Measurements from ENCODE around the gene TULP1. TPM values are rescaled to one million over a fixed set of nuclear protein-coding genes. Genes with fewer than 3 reads are reported as not detected.
A peak's percentile ranks its signal among the peaks of the same experiment; 100 is the strongest.

TULP1 gene
- total RNA-seq, 1 experiment from 2014 or later: not detected

DNA sequence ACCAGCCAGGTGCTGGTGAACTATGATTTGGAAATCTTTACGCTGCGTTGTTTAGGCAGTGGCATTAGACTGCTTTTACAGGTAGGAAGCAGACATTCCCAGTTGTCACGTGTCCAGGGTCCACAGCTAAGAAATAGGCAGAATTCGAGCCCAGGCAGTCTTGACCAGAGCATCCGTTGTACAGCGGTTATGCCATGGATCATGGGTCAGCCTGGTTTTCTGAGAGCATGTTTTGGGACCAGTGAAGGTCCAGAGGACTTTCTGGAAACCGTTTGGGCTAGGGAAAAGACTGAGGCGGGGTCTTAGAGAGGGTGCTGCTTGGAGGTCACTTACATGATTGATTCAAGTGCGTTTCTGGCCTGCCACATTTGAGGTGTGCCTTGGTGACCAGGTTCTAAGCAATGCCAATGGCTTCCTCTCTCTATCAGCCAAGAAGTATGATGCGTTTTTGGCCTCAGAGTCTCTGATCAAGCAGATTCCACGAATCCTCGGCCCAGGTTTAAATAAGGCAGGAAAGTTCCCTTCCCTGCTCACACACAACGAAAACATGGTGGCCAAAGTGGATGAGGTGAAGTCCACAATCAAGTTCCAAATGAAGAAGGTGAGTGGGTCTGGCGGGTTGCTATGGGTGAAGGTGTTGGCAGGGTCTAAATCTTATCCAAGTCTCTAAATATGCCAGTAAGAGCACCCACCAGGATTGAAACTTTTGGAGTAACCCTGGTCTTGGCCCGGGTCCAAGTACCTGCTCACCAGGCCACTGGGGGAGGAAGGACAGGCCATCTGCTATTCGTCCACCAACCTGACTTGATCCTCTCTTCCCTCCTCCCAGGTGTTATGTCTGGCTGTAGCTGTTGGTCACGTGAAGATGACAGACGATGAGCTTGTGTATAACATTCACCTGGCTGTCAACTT, 42.7 kb downstream of the TULP1 start:
- POLR2A ChIA-PET (ENCODE audit: low non-redundant PET): no interaction called here
- Histone ChIP-seq H3K36me3 (ENCODE audit: insufficient read depth, low read length, poor library complexity, severe bottlenecking) (peaks cover 67% of the 10 kb centered on the region), H3K27me3 (replicated peaks; ENCODE audit: insufficient read depth, low read depth, low read length, poor library complexity) (no peaks in the 10 kb centered on the region), H3K4me3 (ENCODE audit: low read depth, low read length, poor library complexity, severe bottlenecking) (peak overlapping the region; percentile 99), H3K4me1 (ENCODE audit: insufficient read depth, low read length, poor library complexity, severe bottlenecking) (peaks cover 17% of the 10 kb centered on the region), H3K9me3 (ENCODE audit: low read depth, low read length, poor library complexity, severe bottlenecking) (no peaks in the 10 kb centered on the region), H3K27ac (ENCODE audit: low read depth, low read length, poor library complexity, severe bottlenecking) (peak overlapping the region; percentile 99)
- no peak for TF ChIP-seq EZH2 (IDR thresholded peaks at IDR 0.05; ENCODE audit: borderline replicate concordance, low read depth, low read length, poor library complexity, severe bottlenecking)
- TF ChIP-seq, protein P1, sequence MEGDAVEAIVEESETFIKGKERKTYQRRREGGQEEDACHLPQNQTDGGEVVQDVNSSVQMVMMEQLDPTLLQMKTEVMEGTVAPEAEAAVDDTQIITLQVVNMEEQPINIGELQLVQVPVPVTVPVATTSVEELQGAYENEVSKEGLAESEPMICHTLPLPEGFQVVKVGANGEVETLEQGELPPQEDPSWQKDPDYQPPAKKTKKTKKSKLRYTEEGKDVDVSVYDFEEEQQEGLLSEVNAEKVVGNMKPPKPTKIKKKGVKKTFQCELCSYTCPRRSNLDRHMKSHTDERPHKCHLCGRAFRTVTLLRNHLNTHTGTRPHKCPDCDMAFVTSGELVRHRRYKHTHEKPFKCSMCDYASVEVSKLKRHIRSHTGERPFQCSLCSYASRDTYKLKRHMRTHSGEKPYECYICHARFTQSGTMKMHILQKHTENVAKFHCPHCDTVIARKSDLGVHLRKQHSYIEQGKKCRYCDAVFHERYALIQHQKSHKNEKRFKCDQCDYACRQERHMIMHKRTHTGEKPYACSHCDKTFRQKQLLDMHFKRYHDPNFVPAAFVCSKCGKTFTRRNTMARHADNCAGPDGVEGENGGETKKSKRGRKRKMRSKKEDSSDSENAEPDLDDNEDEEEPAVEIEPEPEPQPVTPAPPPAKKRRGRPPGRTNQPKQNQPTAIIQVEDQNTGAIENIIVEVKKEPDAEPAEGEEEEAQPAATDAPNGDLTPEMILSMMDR (conservative IDR thresholded peaks at IDR 0.05; ENCODE audit: low read depth, low read length): no peak
- DNase-seq (ENCODE audit: low spot score): no peak
- CTCF ChIA-PET: interaction anchor here (0.6 kb wide), 1 partner anchor 53 kb away, joined by 5 read pairs; no protein-coding TSS in a partner anchor
- intact Hi-C loops (cut with micrococcal nuclease; ENCODE audit: unreplicated experiment): loop anchor here (5.0 kb wide), 1 partner anchor 128 kb away; the partner anchor contains the start of gene PPARD
- TSS peak; percentile 61 for BruUV-seq (replicated peaks)

DNA sequence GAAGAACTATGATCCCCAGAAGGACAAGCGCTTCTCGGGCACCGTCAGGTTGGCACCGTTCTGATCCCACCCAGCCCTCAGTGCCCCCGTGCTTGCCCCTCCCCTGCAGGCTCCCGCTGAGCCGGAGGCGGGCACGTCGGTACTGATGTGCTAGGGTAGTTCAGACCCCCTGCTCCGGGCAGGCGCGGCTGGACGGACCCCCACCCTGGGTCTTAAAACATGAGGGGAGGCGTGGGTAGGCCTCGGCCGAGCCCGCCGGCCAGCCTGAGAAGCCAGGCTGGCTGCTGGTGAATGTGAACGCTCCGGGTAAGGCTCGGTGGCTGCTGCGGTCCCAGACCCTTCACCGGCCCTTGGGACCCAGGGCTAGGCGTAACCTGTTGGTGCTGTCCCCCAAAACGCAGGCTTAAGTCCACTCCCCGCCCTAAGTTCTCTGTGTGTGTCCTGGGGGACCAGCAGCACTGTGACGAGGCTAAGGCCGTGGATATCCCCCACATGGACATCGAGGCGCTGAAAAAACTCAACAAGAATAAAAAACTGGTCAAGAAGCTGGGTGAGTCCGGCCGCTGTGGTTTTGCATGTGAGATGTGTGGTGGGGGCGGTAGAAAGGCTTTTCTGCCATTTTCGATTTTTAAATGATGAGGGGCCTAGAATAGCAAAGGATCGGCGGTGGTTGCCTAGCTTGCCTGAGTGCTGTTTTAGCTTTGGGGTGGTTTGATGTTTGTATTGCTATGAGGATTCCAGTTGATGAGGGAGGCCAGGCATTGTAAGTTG, 43.5 kb downstream of the TULP1 start:
- ChIA-PET CTCF (interaction anchor here (1.2 kb wide), 1 partner anchor 18 kb away, joined by 3 read pairs; no protein-coding TSS in a partner anchor), POLR2A (ENCODE audit: low non-redundant PET) (no interaction called here)
- Histone ChIP-seq H3K4me3 (ENCODE audit: low read depth, low read length, poor library complexity, severe bottlenecking) (peak overlapping the region; percentile 99), H3K27me3 (replicated peaks; ENCODE audit: insufficient read depth, low read depth, low read length, poor library complexity) (no peaks in the 10 kb centered on the region), H3K36me3 (ENCODE audit: insufficient read depth, low read length, poor library complexity, severe bottlenecking) (peaks cover 67% of the 10 kb centered on the region), H3K4me1 (ENCODE audit: insufficient read depth, low read length, poor library complexity, severe bottlenecking) (peaks cover 17% of the 10 kb centered on the region), H3K9me3 (ENCODE audit: low read depth, low read length, poor library complexity, severe bottlenecking) (no peaks in the 10 kb centered on the region), H3K27ac (ENCODE audit: low read depth, low read length, poor library complexity, severe bottlenecking) (peak overlapping the region; percentile 99)
- no peak for DNase-seq (ENCODE audit: low spot score)
- intact Hi-C loops (cut with micrococcal nuclease; ENCODE audit: unreplicated experiment): loop anchor here (5.0 kb wide), 1 partner anchor 127 kb away; the partner anchor contains the start of gene PPARD
- TF ChIP-seq, protein P1 (conservative IDR thresholded peaks at IDR 0.05; ENCODE audit: low read depth, low read length): no peak
- no TSS peak for BruUV-seq (replicated peaks)

DNA sequence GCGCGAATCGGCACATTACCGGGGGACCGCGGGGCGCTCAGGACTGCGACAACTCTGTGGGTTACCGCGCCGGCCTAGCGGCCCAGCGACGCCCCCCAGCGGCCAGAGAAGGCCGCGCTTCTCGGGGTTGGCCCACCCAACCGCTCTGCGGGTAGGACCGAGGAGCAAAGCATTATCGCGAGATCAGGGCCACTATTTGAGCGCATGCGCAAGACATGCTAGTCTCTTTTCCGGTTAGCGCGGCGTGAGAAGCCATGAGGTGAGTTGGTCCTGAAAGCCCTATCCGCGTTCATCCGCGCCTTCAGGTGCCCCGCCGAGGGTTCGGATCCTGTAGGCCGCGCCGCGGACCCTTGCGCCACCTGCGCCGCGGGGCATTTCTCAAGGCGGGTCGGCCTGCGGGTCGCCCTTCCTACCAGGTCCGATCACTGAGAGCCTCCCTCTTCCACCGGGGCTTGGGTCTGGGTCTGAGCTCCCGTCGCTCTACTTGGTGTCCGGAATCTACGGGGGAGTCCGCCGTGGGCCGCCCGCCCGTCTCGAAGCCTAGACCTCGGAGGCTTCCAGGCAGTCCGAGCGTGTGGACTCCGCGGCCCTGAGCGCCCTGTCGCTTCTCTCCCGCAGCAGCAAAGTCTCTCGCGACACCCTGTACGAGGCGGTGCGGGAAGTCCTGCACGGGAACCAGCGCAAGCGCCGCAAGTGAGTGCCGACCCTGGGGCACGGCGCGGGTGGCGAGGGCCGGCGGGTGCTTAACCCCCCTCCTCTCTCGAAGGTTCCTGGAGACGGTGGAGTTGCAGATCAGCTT, 44.3 kb downstream of the TULP1 start, which contains the start of gene RPL10A:
RPL10A (plus strand) TSS at position 221 of the 799 bp plus-strand sequence; CDS start at position 255, 34 bp downstream.
- no peak for TF ChIP-seq EZH2 (IDR thresholded peaks at IDR 0.05; ENCODE audit: borderline replicate concordance, low read depth, low read length, poor library complexity, severe bottlenecking)
- TF ChIP-seq, protein P1 (conservative IDR thresholded peaks at IDR 0.05; ENCODE audit: low read depth, low read length): peak; percentile 99
- POLR2A ChIA-PET (ENCODE audit: low non-redundant PET): no interaction called here
- H3K4me1 ChIP-seq (ENCODE audit: insufficient read depth, low read length, poor library complexity, severe bottlenecking): peaks cover 17% of the 10 kb centered on the region
- H3K9me3 ChIP-seq (ENCODE audit: low read depth, low read length, poor library complexity, severe bottlenecking): no peaks in the 10 kb centered on the region
- CTCF ChIA-PET: interaction anchor here (0.8 to 1.2 kb wide), 3 partner anchors 16 to 49 kb away, joined by 3 to 4 read pairs (median 4); partner anchors contain the start of gene FANCE
- H3K36me3 ChIP-seq (ENCODE audit: insufficient read depth, low read length, poor library complexity, severe bottlenecking): peaks cover 66% of the 10 kb centered on the region
- no TSS peak for BruUV-seq (replicated peaks)
- intact Hi-C loops (cut with micrococcal nuclease; ENCODE audit: unreplicated experiment): loop anchor here (5.0 kb wide), 1 partner anchor 126 kb away; the partner anchor contains the start of gene PPARD
- no peaks in the 10 kb centered on the region for H3K27me3 ChIP-seq (replicated peaks; ENCODE audit: insufficient read depth, low read depth, low read length, poor library complexity)
- H3K4me3 ChIP-seq (ENCODE audit: low read depth, low read length, poor library complexity, severe bottlenecking): peak within 1 kb of the TSS; percentile 99
- peak within 1 kb of the TSS; percentile 99 for H3K27ac ChIP-seq (ENCODE audit: low read depth, low read length, poor library complexity, severe bottlenecking)
- peak; percentile 97 for DNase-seq (ENCODE audit: low spot score)

All from A673 (cell line).